HG03342 (cell line): ENCODE results near the gene LCN2.
"Not testable (repeated sequence)": the region's sequence is repeated elsewhere in the genome, so short reads cannot be mapped to it uniquely, and the experiment has no call there.

Experiments
- ATAC-seq: cut with Tn5 transposase; IDR thresholded peaks from one replicate; pipeline ENCODE4 v1.9.1; 2021; ENCODE audit warnings: mild to moderate bottlenecking, moderate library complexity; ENCODE audit not compliant: unreplicated experiment

LCN2 gene

GRCh38 chr9:128127568-128127989 lies 21.7 kb upstream of the LCN2 start, which contains the start of gene PTGES2:
PTGES2 (minus strand) TSS chr9:128127729; CDS start chr9:128127717, 12 bp downstream.
- peak; percentile 53 for ATAC-seq

GRCh38 chr9:128127990-128128835 lies 21.0 kb upstream of the LCN2 start:
- peak; percentile 66 for ATAC-seq

GRCh38 chr9:128128836-128129590 lies 20.2 kb upstream of the LCN2 start:
- no peak for ATAC-seq

- not testable (repeated sequence) for ATAC-seq
Measured at GRCh38 chr9:128129976-128130590, 19.2 kb upstream of the LCN2 start.

GRCh38 chr9:128130651-128131050 lies 18.6 kb upstream of the LCN2 start:
- not testable (repeated sequence) for ATAC-seq

- not testable (repeated sequence) for ATAC-seq
Measured at GRCh38 chr9:128131346-128131745, 17.9 kb upstream of the LCN2 start.

GRCh38 chr9:128132139-128132538 lies 17.1 kb upstream of the LCN2 start:
- ATAC-seq, result not testable (repeated sequence)

GRCh38 chr9:128135561-128135960 lies 13.7 kb upstream of the LCN2 start:
- not testable (repeated sequence) for ATAC-seq

GRCh38 chr9:128136816-128137793 lies 12.1 kb upstream of the LCN2 start:
- no peak for ATAC-seq

GRCh38 chr9:128138001-128138400 lies 11.3 kb upstream of the LCN2 start:
- no peak for ATAC-seq

GRCh38 chr9:128139621-128140020 lies 9.6 kb upstream of the LCN2 start:
- ATAC-seq, result no peak

- no peak for ATAC-seq
Measured at GRCh38 chr9:128141604-128142003, 7.6 kb upstream of the LCN2 start.

- no peak for ATAC-seq
Measured at GRCh38 chr9:128142061-128142460, 7.2 kb upstream of the LCN2 start.

- no peak for ATAC-seq
Measured at GRCh38 chr9:128142596-128142995, 6.7 kb upstream of the LCN2 start.

GRCh38 chr9:128143525-128144238 lies 5.6 kb upstream of the LCN2 start:
- no peak for ATAC-seq

- ATAC-seq, result no peak
Measured at GRCh38 chr9:128144239-128145181, 4.7 kb upstream of the LCN2 start.

GRCh38 chr9:128145536-128145935 lies 3.7 kb upstream of the LCN2 start:
- ATAC-seq, result no peak

GRCh38 chr9:128145951-128146351 lies 3.3 kb upstream of the LCN2 start:
- ATAC-seq, result no peak
